ENCODE measurements around the gene DNAH3. TPM values are rescaled to one million over a fixed set of nuclear protein-coding genes. Genes with fewer than 3 reads are reported as not detected.

Gene DNAH3
- total RNA-seq, 1 donor from 2014 or later: not detected

- Mint-ChIP-seq H3K27ac (ENCODE audit: unreplicated experiment) (no peak overlapping the region), H3K36me3 (ENCODE audit: unreplicated experiment) (peaks cover 9% of the 10 kb centered on the region), H3K27me3 (ENCODE audit: unreplicated experiment) (no peaks in the 10 kb centered on the region), H3K4me3 (ENCODE audit: unreplicated experiment) (no peak overlapping the region), H3K9me3 (ENCODE audit: unreplicated experiment) (no peaks in the 10 kb centered on the region), H3K4me1 (ENCODE audit: low read depth, unreplicated experiment) (no peaks in the 10 kb centered on the region)
- TF ChIP-seq CTCF (IDR thresholded peaks at IDR 0.05; ENCODE audit: partially characterized antibody, unreplicated experiment): no peak
- no peak for DNase-seq
Observed at GRCh38 chr16:21167929-21168602, 17.4 kb upstream of the DNAH3 start.

- no peak overlapping the region for H3K27ac Mint-ChIP-seq (ENCODE audit: unreplicated experiment)
- H3K4me1 Mint-ChIP-seq (ENCODE audit: low read depth, unreplicated experiment): no peaks in the 10 kb centered on the region
- H3K9me3 Mint-ChIP-seq (ENCODE audit: unreplicated experiment): no peaks in the 10 kb centered on the region
- DNase-seq: no peak
- no peak overlapping the region for H3K4me3 Mint-ChIP-seq (ENCODE audit: unreplicated experiment)
- H3K36me3 Mint-ChIP-seq (ENCODE audit: unreplicated experiment): peaks cover 9% of the 10 kb centered on the region
- H3K27me3 Mint-ChIP-seq (ENCODE audit: unreplicated experiment): no peaks in the 10 kb centered on the region
- TF ChIP-seq CTCF (IDR thresholded peaks at IDR 0.05; ENCODE audit: partially characterized antibody, unreplicated experiment): no peak
Observed at GRCh38 chr16:21167360-21167759, 16.7 kb upstream of the DNAH3 start.

- Mint-ChIP-seq H3K27me3 (ENCODE audit: unreplicated experiment) (no peaks in the 10 kb centered on the region), H3K27ac (ENCODE audit: unreplicated experiment) (no peak overlapping the region), H3K4me3 (ENCODE audit: unreplicated experiment) (no peak overlapping the region), H3K9me3 (ENCODE audit: unreplicated experiment) (no peaks in the 10 kb centered on the region), H3K4me1 (ENCODE audit: low read depth, unreplicated experiment) (no peaks in the 10 kb centered on the region), H3K36me3 (ENCODE audit: unreplicated experiment) (peaks cover 9% of the 10 kb centered on the region)
- DNase-seq: no peak
- TF ChIP-seq CTCF (IDR thresholded peaks at IDR 0.05; ENCODE audit: partially characterized antibody, unreplicated experiment): no peak
Observed at GRCh38 chr16:21166561-21166961, 15.9 kb upstream of the DNAH3 start.

- H3K36me3 Mint-ChIP-seq (ENCODE audit: unreplicated experiment): peaks cover 4% of the 10 kb centered on the region
- DNase-seq: no peak
- no peak overlapping the region for H3K4me3 Mint-ChIP-seq (ENCODE audit: unreplicated experiment)
- H3K27ac Mint-ChIP-seq (ENCODE audit: unreplicated experiment): no peak overlapping the region
- H3K4me1 Mint-ChIP-seq (ENCODE audit: low read depth, unreplicated experiment): no peaks in the 10 kb centered on the region
- no peaks in the 10 kb centered on the region for H3K27me3 Mint-ChIP-seq (ENCODE audit: unreplicated experiment)
- no peak for TF ChIP-seq CTCF (IDR thresholded peaks at IDR 0.05; ENCODE audit: partially characterized antibody, unreplicated experiment)
- H3K9me3 Mint-ChIP-seq (ENCODE audit: unreplicated experiment): no peaks in the 10 kb centered on the region
Observed at GRCh38 chr16:21164521-21165168, 14.0 kb upstream of the DNAH3 start.

GRCh38 chr16:21163576-21163975, 12.9 kb upstream of the DNAH3 start:
- DNase-seq: no peak
- H3K27me3 Mint-ChIP-seq (ENCODE audit: unreplicated experiment): no peaks in the 10 kb centered on the region
- no peak overlapping the region for H3K27ac Mint-ChIP-seq (ENCODE audit: unreplicated experiment)
- TF ChIP-seq CTCF (IDR thresholded peaks at IDR 0.05; ENCODE audit: partially characterized antibody, unreplicated experiment): no peak
- H3K9me3 Mint-ChIP-seq (ENCODE audit: unreplicated experiment): no peaks in the 10 kb centered on the region
- no peak overlapping the region for H3K4me3 Mint-ChIP-seq (ENCODE audit: unreplicated experiment)
- H3K4me1 Mint-ChIP-seq (ENCODE audit: low read depth, unreplicated experiment): no peaks in the 10 kb centered on the region
- peaks cover 4% of the 10 kb centered on the region for H3K36me3 Mint-ChIP-seq (ENCODE audit: unreplicated experiment)

Data from glutamatergic neuron (in vitro differentiated cells).